Retinal pigment epithelial cell (primary cell): ENCODE data around the gene CLEC16A.

Experiments used
- DNase-seq: peaks from one replicate; pipeline ENCODE4 v3.0.0-alpha.2; 2010; ENCODE audit warnings: low read depth
- H3K4me3 ChIP-seq: 2 replicates; pipeline ENCODE4 v1.5.1; 2011; ENCODE audit warnings: mild to moderate bottlenecking, low read length, control low read depth, moderate library complexity
- CTCF ChIP-seq: conservative IDR thresholded peaks from 2 replicates; pipeline ENCODE4 v1.5.1; 2011; ENCODE audit warnings: low read depth, low read length, control low read depth, inconsistent platforms

The CLEC16A gene

GRCh38 chr16:11067266-11067665 is 122.9 kb downstream of the CLEC16A start:
- no peak for TF ChIP-seq CTCF
- no peak for DNase-seq
- no peak overlapping the region for H3K4me3 ChIP-seq

DNA sequence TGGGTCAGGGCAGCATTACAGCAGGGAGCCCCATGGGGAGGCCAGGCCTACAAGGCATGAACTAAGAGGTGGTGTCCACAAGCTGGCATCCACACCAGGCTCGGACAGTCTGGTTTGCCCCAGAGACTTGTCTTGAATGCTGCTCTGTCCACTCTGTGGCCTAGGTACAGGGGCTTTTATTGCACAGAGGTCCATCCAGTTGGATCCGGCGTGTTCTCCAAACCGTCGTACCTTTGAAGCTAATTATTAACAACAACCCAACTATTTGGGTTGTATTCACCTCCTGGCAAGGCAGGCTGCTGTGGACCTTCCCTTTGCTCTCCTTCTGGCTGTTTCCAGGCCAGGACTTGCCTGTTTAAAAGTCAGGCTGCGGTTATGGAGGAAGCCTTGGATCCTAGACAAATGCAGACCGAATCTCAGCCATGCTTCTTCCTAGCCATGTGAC is 123.4 kb downstream of the CLEC16A start:
- DNase-seq: no peak
- no peak for TF ChIP-seq CTCF
- no peak overlapping the region for H3K4me3 ChIP-seq

GRCh38 chr16:11071829-11072228 is 127.5 kb downstream of the CLEC16A start:
- no peak overlapping the region for H3K4me3 ChIP-seq
- DNase-seq: no peak

DNA sequence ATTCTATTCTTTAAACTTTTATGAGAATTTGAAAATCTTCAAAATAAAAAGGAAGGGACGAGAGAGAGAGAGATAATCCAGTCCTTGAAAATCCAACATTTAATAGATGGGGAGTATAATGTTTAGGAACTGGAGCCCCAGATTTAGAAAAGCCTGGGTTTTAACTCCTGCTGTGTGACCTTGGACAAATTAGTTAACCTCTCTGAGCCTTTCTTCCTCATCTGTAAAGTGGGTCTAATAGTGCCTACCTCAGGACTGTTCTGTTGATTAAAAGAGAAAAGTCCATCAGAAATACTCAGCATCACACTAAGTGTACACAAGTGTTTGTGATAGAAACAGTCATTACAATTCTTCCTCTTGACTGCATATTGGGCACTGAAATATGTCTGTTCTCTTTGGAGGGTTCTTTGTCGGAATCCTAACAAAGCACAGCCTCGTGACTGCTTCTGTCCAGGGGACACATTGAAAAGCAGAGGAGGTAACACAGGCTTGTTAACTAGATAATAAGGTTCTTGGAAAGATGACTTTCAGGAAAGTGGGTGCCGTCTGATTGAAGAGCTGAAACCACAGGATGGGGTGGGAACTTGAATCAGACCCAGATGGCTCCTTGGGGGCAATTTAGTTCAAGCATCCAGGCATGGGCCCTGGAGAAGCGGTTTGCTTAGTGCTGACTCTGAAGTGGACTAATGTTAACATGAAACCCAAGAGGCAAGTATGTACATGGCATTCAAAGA is 128.2 kb downstream of the CLEC16A start:
- H3K4me3 ChIP-seq: no peak overlapping the region
- no peak for DNase-seq
- TF ChIP-seq CTCF: no peak

More at GRCh38 chr16:11071829-11072228, 127.5 kb downstream of the CLEC16A start:
- no peak for TF ChIP-seq CTCF

DNA sequence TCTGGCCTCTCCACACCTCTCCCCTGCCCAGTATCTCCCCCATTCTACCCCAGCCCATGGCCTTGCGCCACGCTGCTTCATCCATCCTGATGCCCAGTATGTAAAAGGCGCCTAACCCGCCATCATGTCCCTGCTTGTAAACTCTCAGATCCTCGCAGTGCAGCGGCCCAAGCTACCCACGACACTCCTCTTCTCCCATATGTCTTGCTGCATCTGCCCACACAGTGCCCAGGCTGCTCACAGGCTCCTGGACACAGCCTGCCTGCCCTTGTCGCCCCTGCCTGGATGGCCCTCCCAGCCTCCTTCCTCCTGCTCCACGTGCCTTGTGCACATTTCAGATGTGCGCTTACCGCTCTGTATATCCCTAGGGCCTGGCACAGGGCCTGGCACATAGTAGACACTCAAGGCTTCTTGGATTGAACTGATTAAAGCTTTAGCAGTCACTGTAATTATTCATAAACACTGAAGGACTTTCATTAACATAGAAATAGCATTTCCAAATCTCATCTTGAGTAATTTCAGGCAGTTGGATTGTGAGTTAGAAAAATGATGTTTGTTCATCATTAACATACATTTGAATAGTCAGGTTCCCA is 129.1 kb downstream of the CLEC16A start:
- H3K4me3 ChIP-seq: no peak overlapping the region
- TF ChIP-seq CTCF: no peak
- no peak for DNase-seq

DNA sequence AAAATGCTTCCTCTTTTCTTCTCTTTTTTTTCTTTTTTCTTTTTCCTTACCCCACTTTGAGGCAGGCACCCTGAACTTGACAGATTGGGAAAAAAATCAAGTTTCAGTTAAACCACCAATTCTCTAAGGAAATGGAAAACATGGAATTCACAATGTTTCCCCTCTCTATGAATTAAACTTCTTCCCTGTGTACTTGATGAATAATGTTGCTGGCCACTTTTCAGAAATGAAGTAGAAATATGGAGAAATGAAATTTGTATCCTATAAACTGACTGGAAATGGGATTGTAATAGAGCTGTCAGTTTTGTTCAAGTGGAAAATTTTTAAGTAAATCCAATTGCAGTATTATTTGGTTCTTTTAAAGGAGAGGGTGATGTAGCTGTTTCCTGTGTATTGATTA is 129.8 kb downstream of the CLEC16A start:
- no peak overlapping the region for H3K4me3 ChIP-seq
- no peak for DNase-seq
- no peak for TF ChIP-seq CTCF

DNA sequence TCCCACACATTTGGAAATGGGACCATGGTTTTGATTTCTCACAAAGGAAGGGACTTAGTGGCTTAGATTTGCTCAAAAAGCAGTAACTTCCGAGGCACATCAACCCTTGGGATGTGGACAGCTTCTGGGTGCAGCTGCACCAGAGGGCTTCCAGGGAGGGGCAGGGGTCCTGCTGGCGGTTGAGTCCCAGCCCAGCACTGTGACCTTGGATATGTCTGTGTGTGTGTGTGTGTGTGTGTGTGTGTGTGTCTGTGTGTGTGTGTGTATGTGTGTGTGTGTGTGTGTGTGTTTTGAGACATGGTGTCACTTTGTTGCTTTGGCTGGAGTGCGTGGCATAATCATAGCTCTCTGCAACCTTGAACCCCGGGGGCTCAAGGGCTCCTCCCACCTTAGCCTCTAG is 130.8 kb downstream of the CLEC16A start:
- no peak for TF ChIP-seq CTCF
- no peak overlapping the region for H3K4me3 ChIP-seq
- no peak for DNase-seq
